Measurements from ENCODE around the gene STYXL1.

- TF ChIP-seq POLR2A (IDR thresholded peaks at IDR 0.05) (no peak), CTCF (IDR thresholded peaks at IDR 0.05 in 4 of 5, conservative IDR thresholded peaks at IDR 0.05 in 1 of 5) (no peak)
These were observed 94.4 kb downstream of the STYXL1 start for GRCh38 chr7:75953431-75953830.

Data from gastrocnemius medialis (tissue), 4 donors.